DOHH2 (cell line): ENCODE results near the gene RABGAP1L.

Experiments
- CTCF ChIP-seq: fragments of 200-600 bp; sonication (generic); IDR thresholded peaks from one replicate; pipeline ENCODE4 v1.5.1; 2014; ENCODE audit warnings: antibody characterized with exemption, mild to moderate bottlenecking, low read depth, low read length; ENCODE audit not compliant: poor library complexity, severe bottlenecking
- EZH2phosphoT487 ChIP-seq: fragments of 200-600 bp; sonication (generic); IDR thresholded peaks from 2 replicates; pipeline ENCODE4 v1.6.1; 2017; ENCODE audit warnings: borderline replicate concordance, mild to moderate bottlenecking, antibody characterized with exemption, low read length, moderate library complexity, mixed read lengths

- TF ChIP-seq CTCF (no peak), EZH2phosphoT487 (no peak)
Observed at GRCh38 chr1:174550296-174550695, 391.0 kb downstream of the RABGAP1L start.
